Measurements from ENCODE around the gene GRIK1. TPM values are rescaled to one million over a fixed set of nuclear protein-coding genes. Genes with fewer than 3 reads are reported as not detected.

GRIK1 gene
- total RNA-seq, 1 donor from 2014 or later = not detected

DNA sequence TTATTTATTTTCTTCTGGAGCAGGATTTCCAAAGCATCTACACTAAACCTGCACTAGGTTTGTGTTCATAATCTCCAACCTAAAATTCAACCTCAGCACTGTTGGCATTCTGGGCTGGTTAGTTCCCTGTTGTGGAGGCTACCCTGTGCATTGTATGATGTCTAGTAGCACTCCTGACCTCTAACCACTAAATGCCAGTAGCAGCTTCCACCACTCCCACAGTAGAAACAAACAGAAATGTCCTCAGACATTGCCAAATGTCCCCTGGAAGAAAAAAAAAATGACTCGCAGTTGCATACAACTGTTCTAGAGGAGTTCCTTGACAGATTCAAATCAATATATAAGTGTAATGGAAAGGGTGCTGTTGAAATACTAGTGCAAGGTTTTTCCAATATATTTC lies 18.9 kb downstream of the GRIK1 start:
- no peak for TF ChIP-seq CTCF (conservative IDR thresholded peaks at IDR 0.05; ENCODE audit: low read depth, low read length)
- no peak overlapping the region for H3K4me3 ChIP-seq (ENCODE audit: low read depth, low read length)
- no peak for DNase-seq (ENCODE audit: low read depth)

DNA sequence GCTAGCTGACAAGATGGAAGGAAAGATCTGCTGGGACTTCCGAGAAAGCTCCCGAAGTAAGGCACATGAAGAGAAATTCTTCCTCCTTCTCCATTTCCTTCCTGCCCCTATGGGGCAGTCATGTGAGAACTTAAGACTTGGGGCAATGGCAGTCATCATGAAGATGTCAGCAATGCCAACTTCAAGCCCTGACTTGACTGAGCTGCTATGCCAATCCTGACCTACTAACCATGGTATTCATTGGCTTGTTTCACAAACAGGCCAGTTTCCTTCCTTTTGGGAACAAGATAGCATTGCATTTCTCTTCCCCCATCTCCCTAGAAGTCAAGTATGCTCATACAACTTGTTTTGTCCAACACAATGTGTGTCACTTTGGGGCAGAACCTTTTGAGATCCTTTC lies 25.5 kb downstream of the GRIK1 start:
- no peak overlapping the region for H3K4me3 ChIP-seq (ENCODE audit: low read depth, low read length)
- TF ChIP-seq CTCF (conservative IDR thresholded peaks at IDR 0.05; ENCODE audit: low read depth, low read length) = no peak
- DNase-seq (ENCODE audit: low read depth) = no peak

- no peak overlapping the region for H3K4me3 ChIP-seq (ENCODE audit: low read depth, low read length)
- no peak for TF ChIP-seq CTCF (conservative IDR thresholded peaks at IDR 0.05; ENCODE audit: low read depth, low read length)
- no peak for DNase-seq (ENCODE audit: low read depth)
Measured at GRCh38 chr21:29909571-29909970, 30.2 kb downstream of the GRIK1 start.

GRCh38 chr21:29904359-29905282 lies 35.2 kb downstream of the GRIK1 start:
- no peak overlapping the region for H3K4me3 ChIP-seq (ENCODE audit: low read depth, low read length)
- no peak for TF ChIP-seq CTCF (conservative IDR thresholded peaks at IDR 0.05; ENCODE audit: low read depth, low read length)
- no peak for DNase-seq (ENCODE audit: low read depth)

- TF ChIP-seq CTCF (conservative IDR thresholded peaks at IDR 0.05; ENCODE audit: low read depth, low read length) = no peak
- no peak overlapping the region for H3K4me3 ChIP-seq (ENCODE audit: low read depth, low read length)
- DNase-seq (ENCODE audit: low read depth) = no peak
Measured at GRCh38 chr21:29896884-29897283, 42.9 kb downstream of the GRIK1 start.

DNA sequence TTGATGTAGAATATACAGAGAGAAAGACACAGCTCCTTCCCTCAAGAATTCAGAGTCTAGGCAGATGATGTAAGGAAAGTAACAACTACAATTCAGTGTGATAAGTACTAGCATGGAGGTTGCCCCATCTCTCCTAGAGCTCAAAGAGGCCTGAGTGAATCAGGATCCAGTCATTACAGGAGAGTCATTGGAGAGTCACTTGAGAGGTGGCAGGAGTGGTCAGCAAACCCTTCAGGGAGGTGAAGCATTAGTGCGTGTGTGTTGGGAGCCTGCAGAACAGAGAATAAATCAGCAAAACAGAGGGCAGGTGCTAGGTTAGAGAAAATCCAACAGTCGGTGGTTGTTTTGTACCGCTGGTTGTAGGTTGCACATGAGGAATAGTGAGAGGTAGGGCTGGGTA lies 46.1 kb downstream of the GRIK1 start:
- DNase-seq (ENCODE audit: low read depth) = no peak
- no peak overlapping the region for H3K4me3 ChIP-seq (ENCODE audit: low read depth, low read length)
- no peak for TF ChIP-seq CTCF (conservative IDR thresholded peaks at IDR 0.05; ENCODE audit: low read depth, low read length)

DNA sequence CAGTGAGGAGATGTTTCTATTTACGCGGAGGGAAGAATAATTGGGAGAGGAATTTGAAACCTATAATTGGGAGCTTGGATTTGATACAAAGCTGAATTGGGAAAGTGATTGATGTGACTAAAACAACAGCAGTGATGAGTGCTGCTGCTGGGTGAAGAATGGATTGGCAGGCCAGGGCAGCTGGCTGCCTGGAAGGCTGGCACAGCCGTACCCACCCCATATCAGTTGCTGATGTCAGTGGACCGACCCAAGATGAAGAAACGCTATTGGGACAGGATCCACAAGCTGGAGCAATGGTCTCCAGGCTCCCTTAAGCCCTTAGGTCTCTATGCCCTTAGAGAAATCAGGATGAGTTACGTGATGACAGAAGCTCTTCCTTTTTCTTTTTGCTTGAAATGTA lies 47.4 kb downstream of the GRIK1 start:
- DNase-seq (ENCODE audit: low read depth) = no peak
- TF ChIP-seq CTCF (conservative IDR thresholded peaks at IDR 0.05; ENCODE audit: low read depth, low read length) = no peak
- H3K4me3 ChIP-seq (ENCODE audit: low read depth, low read length) = no peak overlapping the region

Measured in epithelial cell of proximal tubule (primary cell).